SK-N-SH (cell line): Measurements from ENCODE around the gene GABRB1. TPM values are rescaled to one million over a fixed set of nuclear protein-coding genes. Genes with fewer than 3 reads are reported as not detected.

Experiments
- CTCF ChIA-PET: fragments of 300-600, 350-600 bp; formaldehyde crosslinking; extraction: SDS; loops from one replicate; lab custom pipeline; 2021; lab: Yijun Ruan, JAX
- POLR2A ChIA-PET: fragments of 350-600 bp; sonication (Branson Sonifier 250); formaldehyde crosslinking; extraction: SDS; loops from one replicate; lab custom pipeline; 2020; ENCODE audit warnings: antibody characterized with exemption, inconsistent platforms; lab: Yijun Ruan, JAX
- DNase-seq: peaks from one replicate; pipeline ENCODE4 v3.0.0; 2012
- H2AFZ ChIP-seq: fragments of 200-600 bp; sonication (generic); 2 replicates; pipeline ENCODE4 v1.8.1; 2016; ENCODE audit warnings: antibody characterized with exemption, mild to moderate bottlenecking, low read depth
- H3F3A ChIP-seq: fragments of 200-600 bp; sonication (generic); replicated peaks from 2 replicates; pipeline ENCODE3; 2016; ENCODE audit warnings: antibody characterized with exemption, mild to moderate bottlenecking; ENCODE audit not compliant: insufficient read depth
- H3K27ac ChIP-seq, 2 experiments: fragments of 200-500 bp in 1 of 2; fragments of 200-600 bp in 1 of 2; sonication (Bioruptor generic) in 1 of 2; sonication (generic), shearing (Covaris generic) in 1 of 2; 2 replicates each; pipeline versions ENCODE4 v1.5.1 to v1.6.1; 2014 to 2016; ENCODE audit warnings: low read depth in 2 of 2, inconsistent platforms in 1 of 2, low read length in 1 of 2, mild to moderate bottlenecking in 1 of 2, mixed read lengths in 1 of 2
- H3K27me3 ChIP-seq: fragments of 200-600 bp; sonication (generic), shearing (Covaris generic); 2 replicates; pipeline ENCODE4 v1.6.1; 2016; ENCODE audit warnings: mixed run types; ENCODE audit not compliant: insufficient read depth
- H3K36me3 ChIP-seq, 2 experiments: fragments of 200-500 bp in 1 of 2; fragments of 200-600 bp in 1 of 2; sonication (Bioruptor generic) in 1 of 2; sonication (generic) in 1 of 2; replicated peaks in 1 of 2; 2 replicates each; pipeline versions ENCODE3 to v1.5.1; 2014 to 2016; ENCODE audit warnings: low read length in 1 of 2, mild to moderate bottlenecking in 1 of 2; ENCODE audit not compliant: insufficient read depth in 2 of 2, control insufficient read depth in 1 of 2
- H3K4me1 ChIP-seq, 2 experiments: fragments of 200-500 bp in 1 of 2; fragments of 200-600 bp in 1 of 2; sonication (Bioruptor generic) in 1 of 2; sonication (generic), shearing (Covaris generic) in 1 of 2; 2 replicates each; pipeline versions ENCODE4 v1.5.1 to v1.6.1; 2014 to 2016; ENCODE audit warnings: low read depth in 1 of 2, low read length in 1 of 2, mixed run types in 1 of 2; ENCODE audit not compliant: insufficient read depth in 2 of 2, control insufficient read depth in 1 of 2
- H3K4me2 ChIP-seq: fragments of 200-600 bp; sonication (generic), shearing (Covaris generic); 2 replicates; pipeline ENCODE4 v1.6.1; 2017; ENCODE audit warnings: mixed run types
- H3K4me3 ChIP-seq, 2 experiments: fragments of 200-500 bp in 1 of 2; fragments of 200-600 bp in 1 of 2; sonication (Bioruptor generic) in 1 of 2; sonication (generic), shearing (Covaris generic) in 1 of 2; 2 replicates each; pipeline versions ENCODE4 v1.5.1 to v1.8.1; 2014 to 2016; ENCODE audit warnings: low read depth in 2 of 2, inconsistent platforms in 1 of 2, low read length in 1 of 2, mild to moderate bottlenecking in 1 of 2, mixed read lengths in 1 of 2, moderate library complexity in 1 of 2
- H3K79me2 ChIP-seq: fragments of 200-600 bp; sonication (generic); 2 replicates; pipeline ENCODE4 v1.8.1; 2017; ENCODE audit warnings: mild to moderate bottlenecking; ENCODE audit not compliant: insufficient read depth
- H3K9ac ChIP-seq: fragments of 200-600 bp; sonication (generic); 2 replicates; pipeline ENCODE4 v1.6.1; 2017; ENCODE audit warnings: mixed run types
- H3K9me2 ChIP-seq: fragments of 200-600 bp; sonication (generic); 2 replicates; pipeline ENCODE4 v1.6.1; 2017; ENCODE audit warnings: mixed run types
- H3K9me3 ChIP-seq: fragments of 200-600 bp; sonication (generic); 2 replicates; pipeline ENCODE4 v1.6.1; 2017; ENCODE audit warnings: mixed run types, mild to moderate bottlenecking, moderate library complexity
- H4K20me1 ChIP-seq: fragments of 200-600 bp; sonication (generic); 2 replicates; pipeline ENCODE4 v1.6.1; 2017; ENCODE audit warnings: mild to moderate bottlenecking, mixed run types; ENCODE audit not compliant: insufficient read depth
- CHD2 ChIP-seq: fragments of 150-350 bp; IDR thresholded peaks from 2 replicates; pipeline ENCODE4 v1.6.1; 2018; ENCODE audit warnings: low read length; ENCODE audit not compliant: partially characterized antibody
- CTCF ChIP-seq: fragments of 200-600 bp; sonication (generic); IDR thresholded peaks from 2 replicates; pipeline ENCODE4 v1.6.1; 2017; ENCODE audit warnings: antibody characterized with exemption, mild to moderate bottlenecking, moderate library complexity
- GATA2 ChIP-seq: sonication (generic); formaldehyde crosslinking; IDR thresholded peaks from 2 replicates; pipeline ENCODE4 v1.5.0; 2020; ENCODE audit warnings: mild to moderate bottlenecking, missing genetic modification reagents
- IRF3 ChIP-seq: fragments of 150-350 bp; IDR thresholded peaks from 2 replicates; pipeline ENCODE4 v1.6.1; 2016; ENCODE audit warnings: mild to moderate bottlenecking, low read depth, low read length
- JUND ChIP-seq: IDR thresholded peaks from 2 replicates; pipeline ENCODE4 v1.4.0; 2012
- NFIC ChIP-seq: IDR thresholded peaks from 2 replicates; pipeline ENCODE4 v1.4.0; 2012; ENCODE audit warnings: borderline replicate concordance
- NRF1 ChIP-seq: IDR thresholded peaks from 2 replicates; pipeline ENCODE4 v1.6.1; 2012; ENCODE audit warnings: low read depth, mild to moderate bottlenecking, low read length
- PBX3 ChIP-seq: IDR thresholded peaks from 2 replicates; pipeline ENCODE4; 2012
- RCOR1 ChIP-seq: fragments of 150-350 bp; IDR thresholded peaks from 2 replicates; pipeline ENCODE4 v1.6.1; 2017; ENCODE audit warnings: antibody characterized with exemption, low read length
- TCF12 ChIP-seq: IDR thresholded peaks from 2 replicates; pipeline ENCODE4 v1.4.0; 2012
- TEAD4 ChIP-seq: IDR thresholded peaks from 2 replicates; pipeline ENCODE4 v1.4.0; 2012; ENCODE audit warnings: mild to moderate bottlenecking, borderline replicate concordance; ENCODE audit not compliant: insufficient read depth
- YY1 ChIP-seq: IDR thresholded peaks from 2 replicates; pipeline ENCODE4 v1.4.0; 2012; ENCODE audit warnings: low read depth, mild to moderate bottlenecking
- WGBS: methylation state at CpG from one replicate; pipeline ENCODE4 v1.1.6; 2017; ENCODE audit warnings: low lambda C conversion rate; 5-methylcytosine and 5-hydroxymethylcytosine counted together
- polyA plus RNA-seq, 3 experiments: library from polyadenylated mRNA; depleted of rRNA; stranded (reverse); fragments of >200 nt; gene quantifications; 2 replicates each; pipeline ENCODE4 v1.2.3, GENCODE V29; 2012

The GABRB1 gene
- polyA plus RNA-seq, 1 of the 3 experiments (the other 2 are of a cell fraction), result not detected

- Histone ChIP-seq H3K79me2 (no peaks in the 10 kb centered on the region), H3F3A (peaks cover 1% of the 10 kb centered on the region), H3K27ac (no peak overlapping the region), H3K9me3 (no peaks in the 10 kb centered on the region), H3K9ac (no peak overlapping the region), H3K27me3 (no peaks in the 10 kb centered on the region), H2AFZ (no peak overlapping the region), H3K4me3 (no peak overlapping the region), H4K20me1 (no peaks in the 10 kb centered on the region), H3K36me3 (no peaks in the 10 kb centered on the region), H3K4me2 (no peak overlapping the region), H3K4me1 (peaks cover 0 to 5% of the 10 kb centered on the region in 2 experiments; a peak in 1 of 4 replicates), H3K9me2 (no peaks in the 10 kb centered on the region)
- ChIA-PET CTCF (no interaction called here), POLR2A (no interaction called here)
- no peak for DNase-seq
- TF ChIP-seq NFIC, result no peak
- no peak for TF ChIP-seq GATA2
- no peak for TF ChIP-seq RCOR1
- TF ChIP-seq YY1, result no peak
- no peak for TF ChIP-seq NRF1
- TF ChIP-seq TEAD4, result no peak
- no peak for TF ChIP-seq TCF12
- TF ChIP-seq PBX3, result no peak
- no peak for TF ChIP-seq CHD2
- TF ChIP-seq JUND, result no peak
- no peak for TF ChIP-seq CTCF
- no peak for TF ChIP-seq IRF3
- WGBS, result 92% methylated on average over 1 of the region's 1 CpG
Measured at GRCh38 chr4:47475411-47475810, 444.0 kb downstream of the GABRB1 start.

Other genes with a start within 250 kb of the GABRB1 start
- not detected in 2 replicates for gene COX7B2, start 122.3 kb upstream of the GABRB1 start, polyA plus RNA-seq (2012; rRNA removed)
- gene GABRA4, start 38.0 kb upstream of the GABRB1 start, polyA plus RNA-seq (2012; rRNA removed), result not detected in 2 replicates